AG04450 (cell line): Measurements from ENCODE around the gene CRTC1. TPM values are rescaled to one million over a fixed set of nuclear protein-coding genes. Genes with fewer than 3 reads are reported as not detected.
A peak's percentile ranks its signal among the peaks of the same experiment; 100 is the strongest.

Source experiments
- CTCF ChIA-PET: fragments of 300-600, 350-600 bp; formaldehyde crosslinking; extraction: SDS; loops from one replicate; lab custom pipeline; 2022; ENCODE audit warnings: antibody characterized with exemption, inconsistent platforms; lab: Charles Lee
- POLR2A ChIA-PET: fragments of 350-600 bp; formaldehyde crosslinking; extraction: SDS; loops from one replicate; lab custom pipeline; 2021; ENCODE audit warnings: antibody characterized with exemption, inconsistent platforms; lab: Yijun Ruan, JAX
- DNase-seq: peaks from one replicate; pipeline ENCODE4 v3.0.0-alpha.2; 2011; ENCODE audit warnings: low read depth, low spot score
- H3K27ac ChIP-seq: one replicate; pipeline ENCODE4 v1.5.1; 2012; ENCODE audit warnings: low read depth, low read length, control low read depth
- H3K27me3 ChIP-seq: one replicate; pipeline ENCODE4 v1.6.0; 2012; ENCODE audit warnings: low read length; ENCODE audit not compliant: control insufficient read depth, insufficient read depth
- H3K4me3 ChIP-seq: 2 replicates; pipeline ENCODE4 v1.5.1; 2011; ENCODE audit warnings: mild to moderate bottlenecking, low read depth, low read length, control low read depth
- H3K9me3 ChIP-seq: 2 replicates; pipeline ENCODE4 v1.5.1; 2012; ENCODE audit warnings: low read length; ENCODE audit not compliant: control insufficient read depth, insufficient read depth
- CTCF ChIP-seq: IDR thresholded peaks from 2 replicates; pipeline ENCODE4 v1.5.1; 2011; ENCODE audit warnings: low read depth, low read length, control low read depth, inconsistent platforms
- polyA plus RNA-seq: library from polyadenylated mRNA; depleted of rRNA; stranded (reverse); fragments of >200 nt; gene quantifications from 2 replicates; pipeline ENCODE4 v1.2.3, GENCODE V29; 2011

CRTC1 gene
- polyA plus RNA-seq, 1 experiment = 1.0 TPM

- DNase-seq = no peak
- no peaks in the 10 kb centered on the region for H3K27me3 ChIP-seq
- no peak for TF ChIP-seq CTCF
- ChIA-PET CTCF (no interaction called here), POLR2A (interaction anchor here (0.7 kb wide), 1 partner anchor 20 kb away, joined by 3 read pairs; no protein-coding TSS in a partner anchor)
- peak overlapping the region; percentile 96 for H3K27ac ChIP-seq
- H3K9me3 ChIP-seq = no peaks in the 10 kb centered on the region
- peak overlapping the region; percentile 29; the same call in 1 of the 2 replicates for H3K4me3 ChIP-seq
These were observed 34.0 kb upstream of the CRTC1 start for GRCh38 chr19:18649371-18650020.

GRCh38 chr19:18650021-18650390 is 33.5 kb upstream of the CRTC1 start:
- H3K4me3 ChIP-seq = peak overlapping the region; percentile 25; the same call in 1 of the 2 replicates
- no peak for DNase-seq
- H3K27ac ChIP-seq = peak overlapping the region; percentile 96
- no peak for TF ChIP-seq CTCF
- no peaks in the 10 kb centered on the region for H3K27me3 ChIP-seq
- POLR2A ChIA-PET = no interaction called here
- CTCF ChIA-PET = no interaction called here
- H3K9me3 ChIP-seq = no peaks in the 10 kb centered on the region

- ChIA-PET CTCF (no interaction called here), POLR2A (interaction anchor here (0.6 kb wide), 1 partner anchor 11 kb away, joined by 3 read pairs; no protein-coding TSS in a partner anchor)
- Histone ChIP-seq H3K4me3 (peak overlapping the region; percentile 26), H3K27me3 (no peaks in the 10 kb centered on the region), H3K27ac (peak overlapping the region; percentile 96), H3K9me3 (no peaks in the 10 kb centered on the region)
- no peak for TF ChIP-seq CTCF
- DNase-seq = peak; percentile 51
These were observed 32.9 kb upstream of the CRTC1 start for GRCh38 chr19:18650468-18651041.

GRCh38 chr19:18651300-18651699 is 32.2 kb upstream of the CRTC1 start:
- H3K4me3 ChIP-seq = no peak overlapping the region; the same call in 1 of the 2 replicates
- TF ChIP-seq CTCF = no peak

GRCh38 chr19:18651733-18652132 is 31.7 kb upstream of the CRTC1 start:
- ChIA-PET POLR2A (no interaction called here), CTCF (no interaction called here)
- Histone ChIP-seq H3K4me3 (no peak overlapping the region), H3K9me3 (no peaks in the 10 kb centered on the region), H3K27me3 (no peaks in the 10 kb centered on the region), H3K27ac (no peak overlapping the region)
- DNase-seq = no peak
- TF ChIP-seq CTCF = no peak

More at GRCh38 chr19:18651300-18651699, 32.2 kb upstream of the CRTC1 start:
- H3K27ac ChIP-seq = peak overlapping the region; percentile 96
- no peak for DNase-seq
- no peaks in the 10 kb centered on the region for H3K27me3 ChIP-seq
- CTCF ChIA-PET = no interaction called here
- H3K9me3 ChIP-seq = no peaks in the 10 kb centered on the region
- POLR2A ChIA-PET = interaction anchor here (0.6 kb wide), 1 partner anchor 12 kb away, joined by 3 read pairs; no protein-coding TSS in a partner anchor
